Panc1 (cell line): ENCODE data around the gene OR7G1. TPM values are rescaled to one million over a fixed set of nuclear protein-coding genes. Genes with fewer than 3 reads are reported as not detected.

Source experiments
- ATAC-seq: fragments of 200-7000 bp; cut with Tn5 transposase; 2 replicates; pipeline ENCODE4 v1.9.1; 2020; ENCODE audit warnings: mild to moderate bottlenecking, moderate library complexity
- BruUV-seq: library from RNA; stranded (reverse); fragments of 400-500 nt; replicated peaks from 2 replicates; lab custom pipeline; 2021; lab: Mats Ljungman, UMichigan
- CTCF ChIA-PET: fragments of 300-600 bp; sonication (Branson Sonifier 250); formaldehyde crosslinking; loops from one replicate; lab custom pipeline; 2022; ENCODE audit warnings: antibody characterized with exemption; lab: Charles Lee
- POLR2A ChIA-PET: fragments of 300-600 bp; sonication (Branson Sonifier 250); formaldehyde crosslinking; loops from one replicate; lab custom pipeline; 2022; ENCODE audit warnings: antibody characterized with exemption; lab: Charles Lee
- DNase-seq: peaks from one replicate; pipeline ENCODE4 v3.0.0-alpha.2; 2010; ENCODE audit warnings: low read depth, low spot score
- H3K27ac ChIP-seq: 2 replicates; pipeline ENCODE4 v1.5.1; 2011; ENCODE audit warnings: mild to moderate bottlenecking, low read length, inconsistent platforms
- H3K27me3 ChIP-seq: fragments of 200-500 bp; sonication (Bioruptor generic); 2 replicates; pipeline ENCODE4 v1.6.0; 2014; ENCODE audit warnings: low read length, inconsistent platforms; ENCODE audit not compliant: control insufficient read depth, insufficient read depth
- H3K36me3 ChIP-seq: fragments of 200-500 bp; sonication (Bioruptor generic); 2 replicates; pipeline ENCODE4 v1.5.1; 2014; ENCODE audit warnings: inconsistent platforms, mild to moderate bottlenecking, low read length, moderate library complexity; ENCODE audit not compliant: control insufficient read depth, insufficient read depth
- H3K4me1 ChIP-seq: 2 replicates; pipeline ENCODE4 v1.5.1; 2011; ENCODE audit warnings: inconsistent platforms, mild to moderate bottlenecking, low read length, moderate library complexity; ENCODE audit not compliant: control insufficient read depth, insufficient read depth
- H3K4me3 ChIP-seq, 2 experiments: 2 replicates each; pipeline ENCODE4 v1.5.1; 2011 to 2012; ENCODE audit warnings: low read depth in 2 of 2, low read length in 2 of 2, mild to moderate bottlenecking in 2 of 2, inconsistent platforms in 1 of 2, moderate library complexity in 1 of 2
- H3K9me3 ChIP-seq: fragments of 200-500 bp; sonication (Bioruptor generic); 2 replicates; pipeline ENCODE4 v1.5.1; 2014; ENCODE audit warnings: low read depth, mild to moderate bottlenecking, inconsistent platforms, low read length, moderate library complexity; ENCODE audit not compliant: control insufficient read depth, insufficient read depth
- CTCF ChIP-seq: fragments of 450-650 bp; IDR thresholded peaks from 2 replicates; pipeline ENCODE4 v1.5.1; 2017; ENCODE audit warnings: mild to moderate bottlenecking
- POLR2AphosphoS5 ChIP-seq: IDR thresholded peaks from 2 replicates; pipeline ENCODE4 v1.6.1; 2012; ENCODE audit warnings: mild to moderate bottlenecking, low read depth, low read length, moderate library complexity
- REST ChIP-seq, 2 experiments: IDR thresholded peaks; 2 replicates each; pipeline ENCODE4 v1.6.1; 2011 to 2012; ENCODE audit warnings: low read depth in 2 of 2, control low read depth in 1 of 2, low read length in 1 of 2, mild to moderate bottlenecking in 1 of 2, moderate library complexity in 1 of 2; ENCODE audit not compliant: insufficient read depth in 1 of 2
- SIN3A ChIP-seq: IDR thresholded peaks from 2 replicates; pipeline ENCODE4 v1.6.1; 2012; ENCODE audit warnings: low read depth, mild to moderate bottlenecking, low read length, moderate library complexity, borderline replicate concordance; ENCODE audit not compliant: insufficient read depth
- TCF7L2 ChIP-seq: IDR thresholded peaks from 2 replicates; pipeline ENCODE4 v1.6.1; 2011; ENCODE audit warnings: mild to moderate bottlenecking, low read depth, low read length, inconsistent platforms
- in situ Hi-C: cut with HindIII; loops from 2 replicates; pipeline ENCODE4 v1.10.0; 2016; ENCODE audit warnings: low sequenced_read_pairs, low pct_unique_long_range_greater_than_20kb
- intact Hi-C: fragments of 100-400 bp; cut with micrococcal nuclease; formaldehyde crosslinking; loops from one replicate; pipeline ENCODE4 v1.10.0; 2022; ENCODE audit not compliant: unreplicated experiment
- total RNA-seq: library from RNA; stranded (reverse); gene quantifications from one replicate; pipeline ENCODE4 v1.2.1, GENCODE V29; 2021; ENCODE audit not compliant: unreplicated experiment

OR7G1 gene
- total RNA-seq, 1 experiment from 2014 or later = not detected

DNA sequence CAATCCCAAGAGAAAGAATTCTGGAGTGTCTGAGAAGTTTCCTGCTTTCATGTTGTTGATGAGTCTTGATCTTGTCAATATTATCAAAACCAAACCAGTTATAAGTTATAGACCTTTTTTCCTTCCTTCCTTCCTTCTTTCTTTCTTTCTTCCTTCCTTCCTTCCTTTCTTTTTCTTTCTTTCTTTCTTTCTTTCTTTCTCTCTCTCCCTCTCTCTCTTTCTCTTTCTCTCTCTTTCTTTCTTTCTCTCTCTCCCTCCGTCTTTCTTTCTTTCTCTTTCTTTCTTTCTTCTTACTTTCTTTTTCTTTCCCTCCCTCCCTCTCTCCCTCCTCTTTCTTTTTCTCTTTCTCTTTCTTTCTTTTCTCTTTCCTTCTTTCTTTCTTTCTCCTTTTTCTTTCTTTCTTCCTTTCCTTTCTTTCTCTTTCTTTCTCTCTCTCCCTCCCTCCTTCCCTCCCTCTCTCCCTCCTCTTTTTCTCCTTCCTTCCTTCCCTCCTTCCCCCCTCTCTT is 11.4 kb upstream of the OR7G1 start, which contains the start of gene OR7G3:
Gene OR7G3, minus strand, starts transcription at position 51 of the 506 bp plus-strand sequence. Its CDS starts 0 bp downstream, at position 51.
- H3K27ac ChIP-seq = no peak within 1 kb of the TSS
- intact Hi-C loops (no loop called here), in situ Hi-C loops (no loop called here)
- DNase-seq (no peak), ATAC-seq (no peak)
- BruUV-seq = no TSS peak
- H3K27me3 ChIP-seq = no peaks in the 10 kb centered on the region
- CTCF ChIA-PET = no interaction called here
- no peak within 1 kb of the TSS for H3K4me3 ChIP-seq
- H3K36me3 ChIP-seq = no peaks in the 10 kb centered on the region
- POLR2A ChIA-PET = no interaction called here
- no peaks in the 10 kb centered on the region for H3K9me3 ChIP-seq
- TF ChIP-seq CTCF (no peak), SIN3A (no peak), REST (IDR thresholded peaks at IDR 0.05; ENCODE audit: insufficient read depth in 1 of 2, low read depth in 2 of 2, low read length in 1 of 2) (no peak), POLR2AphosphoS5 (no peak)
- no peaks in the 10 kb centered on the region for H3K4me1 ChIP-seq

DNA sequence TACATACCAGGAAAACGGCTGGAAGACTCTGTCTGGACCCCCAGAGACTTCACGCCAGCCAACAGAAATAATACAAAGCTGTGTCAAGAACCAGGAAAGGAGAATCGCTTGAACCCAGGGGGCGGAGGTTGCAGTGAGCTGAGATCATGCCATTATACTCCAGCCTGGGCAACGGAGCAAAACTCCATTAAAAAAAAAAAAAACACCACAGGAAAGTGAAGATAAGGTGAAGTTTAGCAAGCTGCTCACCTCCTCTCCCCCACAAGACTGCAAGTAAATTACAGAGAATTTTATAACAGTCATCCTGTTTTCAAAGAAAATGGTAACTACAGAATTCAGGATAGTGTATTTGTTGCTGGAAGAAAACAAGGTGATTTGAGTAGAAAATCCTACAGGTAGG is 984 bp upstream of the OR7G1 start:
- no peak overlapping the region for H3K27ac ChIP-seq
- H3K27me3 ChIP-seq = no peaks in the 10 kb centered on the region
- no TSS peak for BruUV-seq
- no peaks in the 10 kb centered on the region for H3K4me1 ChIP-seq
- POLR2A ChIA-PET = no interaction called here
- H3K4me3 ChIP-seq = no peak overlapping the region
- intact Hi-C loops = no loop called here
- in situ Hi-C loops = no loop called here
- CTCF ChIA-PET = interaction anchor here (0.7 kb wide), 1 partner anchor 132 kb away, joined by 3 read pairs; no protein-coding TSS in a partner anchor
- no peaks in the 10 kb centered on the region for H3K36me3 ChIP-seq
- ATAC-seq (no peak), DNase-seq (no peak)
- H3K9me3 ChIP-seq = no peaks in the 10 kb centered on the region
- no peak for TF ChIP-seq CTCF
- no peak for TF ChIP-seq POLR2AphosphoS5
- TF ChIP-seq TCF7L2 = no peak
- TF ChIP-seq REST (IDR thresholded peaks at IDR 0.05; ENCODE audit: insufficient read depth in 1 of 2, low read depth in 2 of 2, low read length in 1 of 2) = no peak
- TF ChIP-seq SIN3A = no peak
